Tibial artery (tissue), 4 donors: ENCODE measurements around the gene NRF1.

Experiments
- DNase-seq, 2 donors: peaks; one replicate each; pipeline ENCODE4 v3.0.0-alpha.2; 2019
- H3K27ac ChIP-seq, 2 donors: fragments of 200-600 bp; sonication (generic) in 1 of 2; 1 replicate in 1 of 2; 2 replicates in 1 of 2; pipeline ENCODE4 v1.5.1; 2018 to 2019; ENCODE audit warnings: mild to moderate bottlenecking in 1 of 2
- H3K27me3 ChIP-seq, 2 donors: fragments of 200-600 bp; sonication (generic) in 1 of 2; one replicate each; pipeline versions ENCODE4 v1.5.1 to v1.6.0; 2016 to 2019
- H3K36me3 ChIP-seq, 3 donors: fragments of 200-600 bp; sonication (generic) in 2 of 3; one replicate each; pipeline ENCODE4 v1.5.1; 2016 to 2019; ENCODE audit warnings: mild to moderate bottlenecking in 2 of 3
- H3K4me1 ChIP-seq, 4 donors: fragments of 200-600 bp; sonication (generic) in 2 of 4; 1 replicate in 3 of 4; 2 replicates in 1 of 4; pipeline ENCODE4 v1.5.1; 2016 to 2019
- H3K4me3 ChIP-seq, 2 donors: fragments of 200-600 bp; sonication (generic) in 1 of 2; 1 replicate in 1 of 2; 2 replicates in 1 of 2; pipeline ENCODE4 v1.5.1; 2018 to 2019; ENCODE audit warnings: mild to moderate bottlenecking in 2 of 2
- H3K9me3 ChIP-seq, 3 donors: fragments of 200-600 bp; sonication (generic) in 1 of 3; one replicate each; pipeline ENCODE4 v1.5.1; 2016 to 2019
- CTCF ChIP-seq, 2 experiments: fragments of 200-600 bp in 1 of 2; fragments of 450-650 bp in 1 of 2; IDR thresholded peaks; one replicate each; pipeline ENCODE4 v1.5.1; 2017 to 2019; ENCODE audit warnings: antibody characterized with exemption in 2 of 2, mild to moderate bottlenecking in 1 of 2, moderate library complexity in 1 of 2
- intact Hi-C: fragments of 100-400 bp; cut with DNase I; formaldehyde crosslinking; loops from one replicate; pipeline ENCODE4 v1.15.0; 2023; ENCODE audit warnings: low total_unique reads

The NRF1 gene

DNA sequence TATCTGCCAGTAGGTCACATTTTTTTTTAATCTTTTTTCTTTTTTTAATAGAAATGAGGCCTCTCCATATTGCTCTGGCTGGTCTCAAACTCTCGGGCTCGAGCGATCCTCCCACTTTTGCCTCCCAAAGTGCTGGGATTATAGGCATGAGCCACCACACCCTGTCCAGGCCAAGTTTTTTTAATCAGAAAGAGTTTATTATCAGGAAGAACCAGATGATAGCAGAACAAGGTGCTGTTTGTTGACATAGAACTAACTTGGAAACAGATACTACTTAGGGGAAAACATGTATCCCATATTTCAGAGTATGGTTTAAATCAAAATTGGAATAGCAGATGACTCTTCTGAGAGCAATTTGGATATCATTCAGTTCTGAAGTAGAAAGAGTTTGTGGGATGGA lies 118.6 kb downstream of the NRF1 start:
- H3K4me1 ChIP-seq, result no peaks in the 10 kb centered on the region
- no peak for DNase-seq
- H3K36me3 ChIP-seq, result peaks cover 47 to 83% (median 69%) of the 10 kb centered on the region in 3 donors
- H3K4me3 ChIP-seq, result no peak overlapping the region
- intact Hi-C loops, result no loop called here
- H3K27me3 ChIP-seq, result no peaks in the 10 kb centered on the region
- no peaks in the 10 kb centered on the region for H3K9me3 ChIP-seq
- H3K27ac ChIP-seq, result no peak overlapping the region
- TF ChIP-seq CTCF (IDR thresholded peaks at IDR 0.05), result no peak

GRCh38 chr7:129734400-129734799 lies 122.9 kb downstream of the NRF1 start:
- intact Hi-C loops, result no loop called here
- DNase-seq, result no peak
- Histone ChIP-seq H3K27me3 (no peaks in the 10 kb centered on the region), H3K27ac (no peak overlapping the region), H3K4me3 (no peak overlapping the region), H3K36me3 (peaks cover 29 to 61% (median 47%) of the 10 kb centered on the region in 3 donors), H3K4me1 (peaks cover 0 to 11% (median 3%) of the 10 kb centered on the region in 4 donors), H3K9me3 (no peaks in the 10 kb centered on the region)
- no peak for TF ChIP-seq CTCF (IDR thresholded peaks at IDR 0.05)

DNA sequence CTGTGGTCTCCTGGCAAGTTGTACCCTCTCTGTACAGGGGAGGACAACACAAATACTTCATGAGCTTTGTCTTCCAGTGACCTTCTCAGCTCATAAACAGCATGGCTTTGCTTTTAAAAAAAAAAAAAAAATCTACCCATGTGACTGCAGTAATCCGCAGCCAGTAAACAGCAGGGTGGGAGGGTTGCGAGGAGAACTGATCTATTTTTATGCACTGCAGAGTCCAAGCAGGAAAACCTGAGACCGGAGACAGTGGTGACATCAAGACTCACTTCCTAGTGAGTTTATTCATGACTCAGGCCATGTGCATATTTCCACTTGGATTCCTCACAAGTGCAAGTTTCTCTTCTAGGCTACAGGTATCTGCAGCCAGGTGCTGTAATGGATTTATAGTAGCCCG lies 127.9 kb downstream of the NRF1 start:
- intact Hi-C loops, result no loop called here
- Histone ChIP-seq H3K4me1 (peaks cover 0 to 11% (median 4%) of the 10 kb centered on the region in 4 donors), H3K27ac (no peak overlapping the region), H3K27me3 (no peaks in the 10 kb centered on the region), H3K9me3 (no peaks in the 10 kb centered on the region), H3K36me3 (peaks cover 7 to 53% (median 25%) of the 10 kb centered on the region in 3 donors), H3K4me3 (no peak overlapping the region)
- no peak for DNase-seq
- no peak for TF ChIP-seq CTCF (IDR thresholded peaks at IDR 0.05)

DNA sequence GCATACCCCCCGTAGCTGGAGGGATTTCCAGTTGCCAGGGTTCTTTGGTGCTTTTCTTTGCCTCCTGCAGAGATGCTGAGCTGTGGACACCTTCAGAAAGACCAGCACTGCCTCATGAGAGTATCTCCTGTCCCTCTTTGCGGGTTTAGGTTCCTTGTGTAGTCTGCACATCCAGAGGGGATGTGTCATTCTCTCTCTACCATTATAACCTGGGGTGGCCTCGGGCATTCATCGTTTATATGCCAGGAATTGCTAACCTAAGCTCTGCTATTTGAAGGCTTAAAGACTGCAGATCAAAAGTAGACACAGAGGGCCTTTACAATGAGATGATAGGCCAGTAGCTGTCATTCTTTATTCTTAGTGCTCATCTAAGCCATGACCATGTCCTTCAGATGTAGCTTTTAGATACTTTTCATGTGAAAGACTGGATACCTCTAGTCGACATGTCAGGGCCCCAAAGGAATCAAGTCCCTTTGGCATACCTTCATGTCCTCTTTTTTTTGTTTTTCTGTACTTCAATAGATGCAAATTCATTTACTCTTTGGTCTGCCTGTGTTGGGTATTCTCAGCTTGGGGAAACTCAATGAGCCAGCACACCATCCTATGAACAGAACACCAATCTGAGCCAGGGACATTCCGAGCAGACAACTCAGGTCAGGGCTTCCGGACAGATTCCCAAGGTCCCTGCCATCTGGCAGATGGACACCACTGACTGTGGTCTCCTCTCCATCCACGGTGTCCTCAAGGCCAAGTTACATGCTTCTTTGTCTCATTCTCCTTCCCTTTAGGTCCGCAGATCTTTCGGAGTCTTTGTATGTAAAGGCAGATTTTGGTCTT lies 129.3 kb downstream of the NRF1 start:
- no peak for TF ChIP-seq CTCF (IDR thresholded peaks at IDR 0.05)
- H3K4me3 ChIP-seq, result no peak overlapping the region
- H3K27me3 ChIP-seq, result no peaks in the 10 kb centered on the region
- H3K36me3 ChIP-seq, result peaks cover 8 to 49% (median 21%) of the 10 kb centered on the region in 3 donors
- H3K9me3 ChIP-seq, result no peaks in the 10 kb centered on the region
- DNase-seq, result no peak
- intact Hi-C loops, result no loop called here
- H3K4me1 ChIP-seq, result peaks cover 0 to 11% (median 4%) of the 10 kb centered on the region in 4 donors
- H3K27ac ChIP-seq, result no peak overlapping the region

- no peak overlapping the region for H3K27ac ChIP-seq
- TF ChIP-seq CTCF (IDR thresholded peaks at IDR 0.05), result no peak
- DNase-seq, result no peak
- no peaks in the 10 kb centered on the region for H3K27me3 ChIP-seq
- H3K36me3 ChIP-seq, result peaks cover 12 to 48% (median 22%) of the 10 kb centered on the region in 3 donors
- no peak overlapping the region for H3K4me3 ChIP-seq
- no peaks in the 10 kb centered on the region for H3K9me3 ChIP-seq
- intact Hi-C loops, result no loop called here
- peaks cover 0 to 11% (median 4%) of the 10 kb centered on the region in 4 donors for H3K4me1 ChIP-seq
These were observed 130.3 kb downstream of the NRF1 start for GRCh38 chr7:129741743-129742213.
